Testis (tissue), 2 donors: Measurements from ENCODE around the gene VPS36.

Experiments used
- CTCF ChIP-seq, 3 experiments: fragments of 450-650 bp in 2 of 3; fragments of 200-600 bp in 1 of 3; sonication (generic) in 1 of 3; IDR thresholded peaks; one replicate each; pipeline ENCODE4 v1.5.1; 2016 to 2019; ENCODE audit warnings: antibody characterized with exemption in 3 of 3, mild to moderate bottlenecking in 2 of 3, moderate library complexity in 1 of 3
- POLR2A ChIP-seq: fragments of 450-650 bp; IDR thresholded peaks from one replicate; pipeline ENCODE4 v1.6.1; 2017; ENCODE audit warnings: antibody characterized with exemption, mild to moderate bottlenecking, moderate library complexity

- no peak for TF ChIP-seq CTCF (IDR thresholded peaks at IDR 0.05)
- no peak for TF ChIP-seq POLR2A
Observed at GRCh38 chr13:52446265-52446664, 4.2 kb downstream of the VPS36 start.
